ENCODE results near the gene ACACA.

DNA sequence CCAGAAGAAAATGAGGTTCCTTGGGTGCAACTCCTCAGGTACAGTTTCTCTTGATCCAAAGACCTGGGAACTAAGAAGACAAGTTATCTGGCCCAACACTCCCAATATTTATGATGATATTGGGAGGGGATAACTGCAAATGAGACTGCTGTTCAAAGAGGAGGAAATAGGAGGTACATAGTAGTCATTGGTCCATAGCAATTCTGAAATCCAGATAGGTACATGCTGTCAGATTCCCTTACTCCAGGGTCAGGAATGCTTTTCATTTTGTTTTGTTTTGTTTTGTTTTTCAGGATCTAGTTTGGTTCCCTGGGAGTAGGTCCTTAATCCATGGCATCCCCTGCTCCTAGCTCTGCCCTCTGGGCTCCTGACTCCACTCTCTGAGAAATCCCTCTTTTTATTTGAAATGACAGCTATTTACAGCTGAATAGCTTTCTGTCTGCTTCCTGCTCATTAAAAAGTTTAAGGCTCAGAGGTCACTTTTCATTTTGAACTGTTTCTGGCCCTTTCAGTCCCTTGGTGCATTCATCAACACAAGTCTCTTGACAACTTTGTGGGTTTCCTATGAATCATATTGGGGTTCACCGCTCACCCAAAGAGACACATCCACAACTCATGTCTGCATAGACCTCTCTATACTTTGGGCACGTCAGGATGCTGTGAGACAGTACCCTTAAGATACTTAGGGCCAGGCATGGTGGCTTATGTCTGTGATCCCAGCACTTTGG, 141.0 kb downstream of the ACACA start:
- TF ChIP-seq, protein P1, sequence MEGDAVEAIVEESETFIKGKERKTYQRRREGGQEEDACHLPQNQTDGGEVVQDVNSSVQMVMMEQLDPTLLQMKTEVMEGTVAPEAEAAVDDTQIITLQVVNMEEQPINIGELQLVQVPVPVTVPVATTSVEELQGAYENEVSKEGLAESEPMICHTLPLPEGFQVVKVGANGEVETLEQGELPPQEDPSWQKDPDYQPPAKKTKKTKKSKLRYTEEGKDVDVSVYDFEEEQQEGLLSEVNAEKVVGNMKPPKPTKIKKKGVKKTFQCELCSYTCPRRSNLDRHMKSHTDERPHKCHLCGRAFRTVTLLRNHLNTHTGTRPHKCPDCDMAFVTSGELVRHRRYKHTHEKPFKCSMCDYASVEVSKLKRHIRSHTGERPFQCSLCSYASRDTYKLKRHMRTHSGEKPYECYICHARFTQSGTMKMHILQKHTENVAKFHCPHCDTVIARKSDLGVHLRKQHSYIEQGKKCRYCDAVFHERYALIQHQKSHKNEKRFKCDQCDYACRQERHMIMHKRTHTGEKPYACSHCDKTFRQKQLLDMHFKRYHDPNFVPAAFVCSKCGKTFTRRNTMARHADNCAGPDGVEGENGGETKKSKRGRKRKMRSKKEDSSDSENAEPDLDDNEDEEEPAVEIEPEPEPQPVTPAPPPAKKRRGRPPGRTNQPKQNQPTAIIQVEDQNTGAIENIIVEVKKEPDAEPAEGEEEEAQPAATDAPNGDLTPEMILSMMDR (IDR thresholded peaks at IDR 0.05) = no peak
- TF ChIP-seq POLR2A (IDR thresholded peaks at IDR 0.05) = no peak

Data from uterus (tissue), 2 donors.